C4-2B (cell line): Measurements from ENCODE around the gene NOL7.

Source experiments
- H3K27ac ChIP-seq: fragments of 450-650 bp; 2 replicates; pipeline ENCODE4 v1.5.1; 2017
- ZFX ChIP-seq: fragments of 450-650 bp; IDR thresholded peaks from 2 replicates; pipeline ENCODE4 v1.6.1; 2017
- TF ChIP-seq, protein P1 (sequence below): fragments of 450-650 bp; conservative IDR thresholded peaks from 2 replicates; pipeline ENCODE4 v1.5.1; 2017; ENCODE audit warnings: mild to moderate bottlenecking

Gene NOL7

DNA sequence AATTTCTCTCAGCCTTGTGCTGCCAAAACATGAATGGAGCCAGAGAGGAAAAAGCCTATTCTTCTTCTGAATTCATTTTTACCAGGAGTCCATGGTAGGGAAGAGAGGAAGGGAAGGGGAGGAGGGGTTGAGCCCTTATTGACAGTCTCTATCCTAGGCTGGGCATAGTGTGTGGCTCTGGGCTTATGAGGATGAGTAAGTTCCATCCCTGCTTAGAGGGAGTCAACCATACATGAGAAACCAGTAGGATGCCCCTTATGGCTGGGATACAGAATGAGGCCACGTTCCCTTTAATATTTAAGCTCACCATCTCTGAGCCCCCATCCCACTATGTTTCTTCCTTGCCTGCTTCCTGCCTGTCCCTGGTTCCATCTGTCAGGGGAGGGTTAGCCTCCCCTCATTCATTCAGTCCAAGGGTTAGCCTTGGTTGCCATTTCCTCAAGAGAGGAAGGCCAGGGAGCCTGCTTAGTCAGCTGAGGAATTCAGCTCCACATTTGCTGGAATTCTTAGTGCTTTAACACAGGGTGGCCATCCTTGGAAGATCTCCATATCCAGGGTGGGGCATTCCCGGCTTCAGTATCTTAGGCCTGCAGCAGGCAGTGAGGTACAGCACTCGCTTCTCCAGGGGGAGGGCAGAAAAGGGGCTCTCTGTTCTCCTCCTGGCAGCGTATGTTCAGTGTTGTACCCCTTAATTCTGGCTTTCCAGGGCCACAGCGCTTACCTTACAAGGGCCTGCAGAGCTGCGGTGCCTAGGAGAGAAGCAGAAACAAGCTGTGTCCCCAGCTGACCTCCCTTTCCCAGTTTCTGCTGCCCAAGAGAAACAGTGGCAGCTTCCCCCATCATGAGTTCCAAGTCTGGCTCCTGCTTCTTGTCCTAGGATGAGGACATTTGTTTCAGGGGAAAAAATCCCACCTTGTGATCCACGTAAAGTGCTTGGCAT lies 28.3 kb upstream of the NOL7 start:
- TF ChIP-seq ZFX = no peak
- TF ChIP-seq, protein P1, sequence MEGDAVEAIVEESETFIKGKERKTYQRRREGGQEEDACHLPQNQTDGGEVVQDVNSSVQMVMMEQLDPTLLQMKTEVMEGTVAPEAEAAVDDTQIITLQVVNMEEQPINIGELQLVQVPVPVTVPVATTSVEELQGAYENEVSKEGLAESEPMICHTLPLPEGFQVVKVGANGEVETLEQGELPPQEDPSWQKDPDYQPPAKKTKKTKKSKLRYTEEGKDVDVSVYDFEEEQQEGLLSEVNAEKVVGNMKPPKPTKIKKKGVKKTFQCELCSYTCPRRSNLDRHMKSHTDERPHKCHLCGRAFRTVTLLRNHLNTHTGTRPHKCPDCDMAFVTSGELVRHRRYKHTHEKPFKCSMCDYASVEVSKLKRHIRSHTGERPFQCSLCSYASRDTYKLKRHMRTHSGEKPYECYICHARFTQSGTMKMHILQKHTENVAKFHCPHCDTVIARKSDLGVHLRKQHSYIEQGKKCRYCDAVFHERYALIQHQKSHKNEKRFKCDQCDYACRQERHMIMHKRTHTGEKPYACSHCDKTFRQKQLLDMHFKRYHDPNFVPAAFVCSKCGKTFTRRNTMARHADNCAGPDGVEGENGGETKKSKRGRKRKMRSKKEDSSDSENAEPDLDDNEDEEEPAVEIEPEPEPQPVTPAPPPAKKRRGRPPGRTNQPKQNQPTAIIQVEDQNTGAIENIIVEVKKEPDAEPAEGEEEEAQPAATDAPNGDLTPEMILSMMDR = no peak

GRCh38 chr6:13589801-13590200 lies 25.3 kb upstream of the NOL7 start:
- TF ChIP-seq, protein P1 = no peak
- TF ChIP-seq ZFX = no peak
- no peak overlapping the region for H3K27ac ChIP-seq

More for the DNA sequence above, 28.3 kb upstream of the NOL7 start:
- no peak overlapping the region for H3K27ac ChIP-seq

- no peak overlapping the region for H3K27ac ChIP-seq
- TF ChIP-seq, protein P1 = no peak
- no peak for TF ChIP-seq ZFX
These were observed 24.5 kb upstream of the NOL7 start for GRCh38 chr6:13590574-13591153.

DNA sequence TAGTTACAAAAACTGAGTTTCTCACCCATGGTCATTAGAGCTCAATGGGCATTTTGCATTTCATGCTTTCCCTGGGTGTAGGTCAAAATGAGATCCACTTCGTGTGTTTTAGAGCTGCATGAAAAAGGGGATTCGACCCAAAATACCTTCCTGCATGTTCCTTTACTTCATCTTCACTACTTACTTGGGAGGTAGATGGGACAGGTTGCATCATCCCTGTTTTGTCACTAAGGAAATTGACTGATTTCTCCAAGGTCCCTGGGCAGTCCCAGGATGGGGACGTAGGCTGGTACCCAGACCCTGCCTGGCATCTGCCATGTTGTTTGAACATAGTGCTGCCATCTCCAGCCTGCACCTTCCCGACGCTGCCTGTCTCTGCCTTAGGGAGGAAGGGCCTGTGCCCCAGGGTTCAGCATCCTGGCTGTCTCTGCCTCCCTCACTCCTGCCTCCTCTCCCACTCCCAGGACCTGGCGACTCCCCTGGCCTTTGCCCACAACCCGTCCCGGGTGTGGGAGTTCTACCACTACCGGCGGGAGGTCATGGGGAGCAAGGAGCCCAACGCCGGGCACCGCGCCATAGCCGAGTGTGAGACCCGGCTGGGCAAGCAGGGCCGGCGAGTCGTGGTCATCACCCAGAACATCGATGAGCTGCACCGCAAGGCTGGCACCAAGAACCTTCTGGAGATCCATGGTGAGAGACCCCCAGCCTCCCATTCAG lies 23.8 kb upstream of the NOL7 start:
- TF ChIP-seq, protein P1 = no peak
- TF ChIP-seq ZFX = no peak
- no peak overlapping the region for H3K27ac ChIP-seq

DNA sequence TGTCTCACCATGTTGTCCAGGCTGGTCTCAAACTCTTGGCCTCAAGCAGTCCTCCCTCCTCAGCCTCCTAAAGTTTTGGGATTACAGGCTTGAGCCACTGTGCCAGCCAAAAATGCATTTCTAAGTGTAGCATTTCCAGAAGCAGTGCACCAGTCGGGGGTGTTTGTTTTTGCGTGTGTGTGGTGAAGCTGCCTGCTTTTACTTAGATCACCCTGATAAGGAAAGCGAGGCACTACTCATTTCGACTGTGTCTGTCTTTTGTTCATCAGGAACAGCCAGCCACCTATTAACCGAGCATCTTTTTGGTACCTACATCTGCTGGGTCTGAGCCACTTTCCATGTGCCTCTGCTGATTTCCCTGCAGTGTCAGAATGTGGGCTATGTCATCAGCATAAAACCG lies 22.0 kb upstream of the NOL7 start:
- no peak overlapping the region for H3K27ac ChIP-seq
- TF ChIP-seq, protein P1 = no peak
- TF ChIP-seq ZFX = no peak

GRCh38 chr6:13593720-13594119 lies 21.4 kb upstream of the NOL7 start:
- no peak for TF ChIP-seq ZFX
- TF ChIP-seq, protein P1 = no peak
- no peak overlapping the region for H3K27ac ChIP-seq

DNA sequence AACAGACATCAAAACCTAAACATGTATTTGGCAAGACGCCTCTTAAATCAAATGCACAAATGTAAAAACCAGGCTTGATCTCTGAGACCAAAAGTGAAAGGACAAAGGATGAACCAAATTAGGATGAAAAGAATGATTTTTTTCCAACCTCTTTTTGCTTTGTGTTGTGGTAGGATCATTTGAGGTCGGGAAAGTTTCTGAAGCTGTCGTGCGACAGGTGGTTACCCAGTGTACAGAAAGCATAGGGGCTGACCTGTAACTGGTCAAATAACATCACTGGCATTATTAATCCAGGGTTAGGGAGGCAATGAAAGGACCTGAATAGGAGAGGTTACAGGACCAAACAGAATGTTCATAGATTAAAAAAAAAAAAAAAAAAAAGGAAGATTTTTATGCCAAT lies 18.1 kb upstream of the NOL7 start:
- H3K27ac ChIP-seq = no peak overlapping the region
- TF ChIP-seq, protein P1 = no peak
- TF ChIP-seq ZFX = no peak
